ENCODE measurements around the gene BUB1B.
"Not testable (repeated sequence)": the region's sequence is repeated elsewhere in the genome, so short reads cannot be mapped to it uniquely, and the experiment has no call there.

BUB1B gene

GRCh38 chr15:40160689-40161688, at the start of gene BUB1B:
Gene BUB1B (plus strand): TSS chr15:40161069. CDS start chr15:40161221, 152 bp downstream.
- Mint-ChIP-seq H3K36me3 (peaks cover 26% of the 10 kb centered on the region), H3K4me3 (no peak within 1 kb of the TSS), H3K9me3 (no peaks in the 10 kb centered on the region), H3K4me1 (peaks cover 6% of the 10 kb centered on the region), H3K27ac (no peak within 1 kb of the TSS)
- DNase-seq (ENCODE audit: low spot score in 2 of 2) (peak; percentile 86 to 96), ATAC-seq (peak; percentile 94)

- Mint-ChIP-seq H3K4me1 (peaks cover 37% of the 10 kb centered on the region), H3K9me3 (no peaks in the 10 kb centered on the region), H3K4me3 (no peak overlapping the region), H3K36me3 (peaks cover 14% of the 10 kb centered on the region), H3K27ac (no peak overlapping the region)
- DNase-seq (ENCODE audit: low spot score in 2 of 2) (no peak), ATAC-seq (no peak)
Observed at GRCh38 chr15:40111888-40112287, 49.0 kb upstream of the BUB1B start.

GRCh38 chr15:40112789-40113188, 48.1 kb upstream of the BUB1B start:
- Mint-ChIP-seq H3K4me1 (peaks cover 29% of the 10 kb centered on the region), H3K27ac (no peak overlapping the region), H3K9me3 (no peaks in the 10 kb centered on the region), H3K4me3 (no peak overlapping the region), H3K36me3 (peaks cover 8% of the 10 kb centered on the region)
- ATAC-seq: no peak
- DNase-seq (ENCODE audit: low spot score in 2 of 2): no peak

GRCh38 chr15:40114218-40114617, 46.7 kb upstream of the BUB1B start:
- no peak for DNase-seq (ENCODE audit: low spot score in 2 of 2)
- Mint-ChIP-seq H3K4me3 (no peak overlapping the region), H3K9me3 (no peaks in the 10 kb centered on the region)

GRCh38 chr15:40115106-40115505, 45.8 kb upstream of the BUB1B start:
- H3K36me3 Mint-ChIP-seq; ATAC-seq; DNase-seq (ENCODE audit: low spot score in 2 of 2); H3K4me3 Mint-ChIP-seq; H3K9me3 Mint-ChIP-seq: not testable (repeated sequence)
- H3K27ac Mint-ChIP-seq: peak overlapping the region; percentile 86
- peaks cover 15% of the 10 kb centered on the region for H3K4me1 Mint-ChIP-seq

More at GRCh38 chr15:40114218-40114617, 46.7 kb upstream of the BUB1B start:
- Mint-ChIP-seq H3K4me1 (peaks cover 19% of the 10 kb centered on the region), H3K27ac (peak overlapping the region; percentile 60), H3K36me3 (peaks cover 3% of the 10 kb centered on the region)
- ATAC-seq: no peak

GRCh38 chr15:40115670-40116093, 45.2 kb upstream of the BUB1B start:
- H3K36me3 Mint-ChIP-seq: no peaks in the 10 kb centered on the region
- ATAC-seq (peak; percentile 95), DNase-seq (ENCODE audit: low spot score in 2 of 2) (peak in 1 of 2 donors; percentile 73)
- H3K27ac Mint-ChIP-seq: peak overlapping the region; percentile 86
- no peaks in the 10 kb centered on the region for H3K9me3 Mint-ChIP-seq
- H3K4me3 Mint-ChIP-seq: peak overlapping the region; percentile 41
- H3K4me1 Mint-ChIP-seq: peaks cover 15% of the 10 kb centered on the region

GRCh38 chr15:40118473-40118872, 42.4 kb upstream of the BUB1B start:
- no peak overlapping the region for H3K27ac Mint-ChIP-seq
- no peak for ATAC-seq
- peaks cover 15% of the 10 kb centered on the region for H3K4me1 Mint-ChIP-seq
- H3K36me3 Mint-ChIP-seq: no peaks in the 10 kb centered on the region
- H3K4me3 Mint-ChIP-seq: no peak overlapping the region
- DNase-seq (ENCODE audit: low spot score in 2 of 2): no peak
- H3K9me3 Mint-ChIP-seq: no peaks in the 10 kb centered on the region

- Mint-ChIP-seq H3K36me3 (no peaks in the 10 kb centered on the region), H3K27ac (no peak overlapping the region), H3K4me1 (no peaks in the 10 kb centered on the region), H3K4me3 (no peak overlapping the region), H3K9me3 (no peaks in the 10 kb centered on the region)
- no peak for DNase-seq (ENCODE audit: low spot score in 2 of 2)
- ATAC-seq: no peak
Observed at GRCh38 chr15:40121911-40122638, 38.8 kb upstream of the BUB1B start.

- not testable (repeated sequence) for H3K4me3 Mint-ChIP-seq; ATAC-seq; H3K9me3 Mint-ChIP-seq; H3K36me3 Mint-ChIP-seq; DNase-seq (ENCODE audit: low spot score in 2 of 2); H3K27ac Mint-ChIP-seq; H3K4me1 Mint-ChIP-seq
Observed at GRCh38 chr15:40122989-40123388, 37.9 kb upstream of the BUB1B start.

GRCh38 chr15:40123863-40124262, 37.0 kb upstream of the BUB1B start:
- ATAC-seq: peak; percentile 44
- not testable (repeated sequence) for DNase-seq (ENCODE audit: low spot score in 2 of 2); H3K36me3 Mint-ChIP-seq; H3K4me3 Mint-ChIP-seq; H3K4me1 Mint-ChIP-seq; H3K9me3 Mint-ChIP-seq
- peak overlapping the region; percentile 45 for H3K27ac Mint-ChIP-seq

- H3K9me3 Mint-ChIP-seq; H3K4me3 Mint-ChIP-seq; DNase-seq (ENCODE audit: low spot score in 2 of 2); H3K4me1 Mint-ChIP-seq; H3K27ac Mint-ChIP-seq; H3K36me3 Mint-ChIP-seq: not testable (repeated sequence)
- ATAC-seq: peak; percentile 3
Observed at GRCh38 chr15:40124333-40124732, 36.5 kb upstream of the BUB1B start.

GRCh38 chr15:40124807-40125285, 36.0 kb upstream of the BUB1B start:
- ATAC-seq: peak; percentile 4

GRCh38 chr15:40125950-40126349, 34.9 kb upstream of the BUB1B start:
- Mint-ChIP-seq H3K27ac (no peak overlapping the region), H3K4me1 (no peaks in the 10 kb centered on the region)

More at GRCh38 chr15:40124807-40125285, 36.0 kb upstream of the BUB1B start:
- not testable (repeated sequence) for H3K9me3 Mint-ChIP-seq; H3K27ac Mint-ChIP-seq; H3K36me3 Mint-ChIP-seq; H3K4me1 Mint-ChIP-seq; DNase-seq (ENCODE audit: low spot score in 2 of 2); H3K4me3 Mint-ChIP-seq

GRCh38 chr15:40128766-40129660, 31.9 kb upstream of the BUB1B start:
- Mint-ChIP-seq H3K36me3 (peaks cover 5% of the 10 kb centered on the region), H3K27ac (no peak overlapping the region), H3K4me1 (no peaks in the 10 kb centered on the region), H3K4me3 (no peak overlapping the region), H3K9me3 (no peaks in the 10 kb centered on the region)
- DNase-seq (ENCODE audit: low spot score in 2 of 2) (peak in 1 of 2 donors; percentile 68), ATAC-seq (peak; percentile 57)

More at GRCh38 chr15:40125950-40126349, 34.9 kb upstream of the BUB1B start:
- H3K9me3 Mint-ChIP-seq: no peaks in the 10 kb centered on the region
- H3K36me3 Mint-ChIP-seq: peaks cover under 1% of the 10 kb centered on the region
- ATAC-seq: no peak
- H3K4me3 Mint-ChIP-seq: no peak overlapping the region
- DNase-seq (ENCODE audit: low spot score in 2 of 2): no peak
